Fibroblast of mammary gland (primary cell): ENCODE measurements around the gene ANO2.

Experiments
- DNase-seq: peaks from one replicate; pipeline ENCODE4 v3.0.0-alpha.2; 2010; ENCODE audit warnings: low read depth
- H3K4me3 ChIP-seq: 2 replicates; pipeline ENCODE4 v1.5.1; 2011; ENCODE audit warnings: low read depth, mild to moderate bottlenecking, low read length, moderate library complexity; ENCODE audit not compliant: control insufficient read depth
- CTCF ChIP-seq: conservative IDR thresholded peaks from 2 replicates; pipeline ENCODE4 v1.5.1; 2011; ENCODE audit warnings: low read depth, low read length, inconsistent platforms; ENCODE audit not compliant: control insufficient read depth, insufficient read depth

The ANO2 gene

GRCh38 chr12:5515458-5515857 is 429.6 kb downstream of the ANO2 start:
- DNase-seq, result no peak
- no peak for TF ChIP-seq CTCF
- no peak overlapping the region for H3K4me3 ChIP-seq

GRCh38 chr12:5514545-5514944 is 430.5 kb downstream of the ANO2 start:
- no peak for TF ChIP-seq CTCF
- no peak for DNase-seq
- H3K4me3 ChIP-seq, result no peak overlapping the region

- no peak for TF ChIP-seq CTCF
Measured at GRCh38 chr12:5514016-5514415, 431.0 kb downstream of the ANO2 start.

GRCh38 chr12:5513406-5513805 is 431.7 kb downstream of the ANO2 start:
- no peak overlapping the region for H3K4me3 ChIP-seq
- DNase-seq, result no peak
- no peak for TF ChIP-seq CTCF

More at GRCh38 chr12:5514016-5514415, 431.0 kb downstream of the ANO2 start:
- no peak for DNase-seq
- no peak overlapping the region for H3K4me3 ChIP-seq
